OCI-LY1 (cell line): ENCODE measurements around the gene CPPED1.

Source experiments
- H2AFZ ChIP-seq: fragments of 200-600 bp; sonication (generic), shearing (Covaris generic); 2 replicates; pipeline ENCODE4 v1.6.0; 2014; ENCODE audit warnings: antibody characterized with exemption, mild to moderate bottlenecking, low read length
- H3F3A ChIP-seq: fragments of 200-600 bp; sonication (generic), shearing (Covaris generic); 2 replicates; pipeline ENCODE4 v1.6.0; 2014; ENCODE audit warnings: mild to moderate bottlenecking, antibody characterized with exemption, low read length, moderate library complexity; ENCODE audit not compliant: insufficient read depth
- H3K27ac ChIP-seq: fragments of 200-600 bp; sonication (generic); 2 replicates; pipeline ENCODE4 v1.5.1; 2014; ENCODE audit warnings: low read length, mixed run types, mild to moderate bottlenecking, low read depth; ENCODE audit not compliant: poor library complexity, severe bottlenecking
- H3K27me3 ChIP-seq: fragments of 200-600 bp; sonication (generic); 2 replicates; pipeline ENCODE4 v1.6.0; 2014; ENCODE audit warnings: antibody characterized with exemption, mild to moderate bottlenecking, low read length, moderate library complexity; ENCODE audit not compliant: insufficient read depth
- H3K36me3 ChIP-seq: fragments of 200-600 bp; sonication (generic); 2 replicates; pipeline ENCODE4 v1.6.1; 2014; ENCODE audit warnings: mild to moderate bottlenecking, antibody characterized with exemption, low read length, moderate library complexity, mixed read lengths; ENCODE audit not compliant: insufficient read depth
- H3K4me1 ChIP-seq: fragments of 200-600 bp; sonication (generic); 2 replicates; pipeline ENCODE4 v1.5.1; 2014; ENCODE audit warnings: mild to moderate bottlenecking, low read length, moderate library complexity; ENCODE audit not compliant: insufficient read depth, severe bottlenecking
- H3K4me2 ChIP-seq: fragments of 200-600 bp; sonication (generic), shearing (Covaris generic); 2 replicates; pipeline ENCODE4 v1.6.1; 2014; ENCODE audit warnings: low read length
- H3K4me3 ChIP-seq: fragments of 200-600 bp; sonication (generic); 2 replicates; pipeline ENCODE4 v1.5.1; 2014; ENCODE audit warnings: low read length, low read depth, mild to moderate bottlenecking, mixed read lengths; ENCODE audit not compliant: poor library complexity, severe bottlenecking
- H3K79me2 ChIP-seq: fragments of 200-600 bp; shearing (Covaris generic); 2 replicates; pipeline ENCODE4 v1.6.1; 2016; ENCODE audit warnings: mixed run types, low read length, mixed read lengths; ENCODE audit not compliant: insufficient read depth
- H3K9ac ChIP-seq: fragments of 200-600 bp; sonication (generic), shearing (Covaris generic); 2 replicates; pipeline ENCODE4 v1.6.1; 2014; ENCODE audit warnings: mild to moderate bottlenecking, low read length, mixed read lengths
- H3K9me2 ChIP-seq: fragments of 200-600 bp; sonication (generic), shearing (Covaris generic); 2 replicates; pipeline ENCODE4 v1.6.1; 2014; ENCODE audit warnings: low read depth, mild to moderate bottlenecking, low read length, mixed read lengths
- H3K9me3 ChIP-seq: fragments of 200-600 bp; shearing (Covaris generic); 2 replicates; pipeline ENCODE4 v1.6.1; 2014; ENCODE audit warnings: low read length, mixed read lengths
- H4K20me1 ChIP-seq: fragments of 200-600 bp; sonication (generic), shearing (Covaris generic); 2 replicates; pipeline ENCODE4 v1.6.0; 2016; ENCODE audit warnings: mild to moderate bottlenecking, low read length; ENCODE audit not compliant: insufficient read depth
- CTCF ChIP-seq: fragments of 200-600 bp; sonication (generic), shearing (Covaris generic); IDR thresholded peaks from 2 replicates; pipeline ENCODE4 v1.5.1; 2017; ENCODE audit warnings: mild to moderate bottlenecking, antibody characterized with exemption, low read length, moderate library complexity, mixed read lengths
- EZH2 ChIP-seq: fragments of 200-600 bp; sonication (generic), shearing (Covaris generic); IDR thresholded peaks from 2 replicates; pipeline ENCODE4 v1.8.0; 2017; ENCODE audit warnings: borderline replicate concordance, mixed run types, mild to moderate bottlenecking, antibody characterized with exemption, low read length, moderate library complexity, mixed read lengths

CPPED1 gene

GRCh38 chr16:12659871-12660270 is 143.8 kb downstream of the CPPED1 start:
- no peak for TF ChIP-seq CTCF
- no peak for TF ChIP-seq EZH2
- Histone ChIP-seq H3K27me3 (0 out of 2 replicates have a peak, but pooled peaks cover 3% of the 10 kb centered on the region), H3K9ac (no peak overlapping the region), H3K27ac (no peak overlapping the region), H3K79me2 (no peaks in the 10 kb centered on the region), H4K20me1 (no peaks in the 10 kb centered on the region), H2AFZ (no peak overlapping the region), H3K9me2 (no peaks in the 10 kb centered on the region), H3K4me1 (no peaks in the 10 kb centered on the region), H3F3A (no peaks in the 10 kb centered on the region), H3K36me3 (no peaks in the 10 kb centered on the region), H3K4me3 (no peak overlapping the region), H3K4me2 (no peak overlapping the region), H3K9me3 (no peaks in the 10 kb centered on the region)

GRCh38 chr16:12658506-12658905 is 145.2 kb downstream of the CPPED1 start:
- Histone ChIP-seq H3K27ac (no peak overlapping the region), H2AFZ (no peak overlapping the region), H3K4me3 (no peak overlapping the region), H3K36me3 (no peaks in the 10 kb centered on the region), H3F3A (no peaks in the 10 kb centered on the region), H3K4me2 (no peak overlapping the region), H3K4me1 (no peaks in the 10 kb centered on the region), H3K9me2 (no peaks in the 10 kb centered on the region), H4K20me1 (no peaks in the 10 kb centered on the region), H3K9ac (no peak overlapping the region), H3K9me3 (no peaks in the 10 kb centered on the region), H3K27me3 (no peaks in the 10 kb centered on the region; the same call in 1 of the 2 replicates), H3K79me2 (no peaks in the 10 kb centered on the region)
- TF ChIP-seq EZH2 (no peak), CTCF (no peak)

DNA sequence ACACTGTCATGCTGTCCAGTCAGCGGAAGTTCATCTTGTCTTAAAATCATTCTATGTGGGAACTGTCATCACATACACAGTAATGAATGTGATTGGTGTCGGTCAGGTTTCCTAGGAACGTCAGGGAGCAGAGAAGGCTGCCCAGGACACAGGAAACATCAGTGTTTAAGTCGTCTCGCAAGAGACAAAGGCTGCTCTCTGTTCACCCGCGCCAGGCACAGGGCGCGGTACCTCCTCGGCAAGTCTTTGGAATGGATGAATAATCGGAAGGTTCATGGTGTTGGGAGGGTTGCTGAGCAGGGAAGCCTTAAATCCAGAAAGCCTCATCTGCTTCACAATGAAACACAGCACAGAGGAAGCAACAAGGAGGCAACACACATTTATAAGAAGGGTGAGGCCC is 148.2 kb downstream of the CPPED1 start:
- no peak overlapping the region for H2AFZ ChIP-seq
- H3K4me3 ChIP-seq, result no peak overlapping the region
- no peaks in the 10 kb centered on the region for H3K4me1 ChIP-seq
- H3K9ac ChIP-seq, result no peak overlapping the region
- no peaks in the 10 kb centered on the region for H4K20me1 ChIP-seq
- H3K4me2 ChIP-seq, result no peak overlapping the region
- H3K27ac ChIP-seq, result no peak overlapping the region
- no peak for TF ChIP-seq EZH2
- no peak for TF ChIP-seq CTCF
- H3F3A ChIP-seq, result no peaks in the 10 kb centered on the region
- no peaks in the 10 kb centered on the region for H3K36me3 ChIP-seq
- H3K79me2 ChIP-seq, result no peaks in the 10 kb centered on the region
- no peaks in the 10 kb centered on the region for H3K9me3 ChIP-seq
- H3K27me3 ChIP-seq, result no peaks in the 10 kb centered on the region; the same call in 1 of the 2 replicates
- H3K9me2 ChIP-seq, result no peaks in the 10 kb centered on the region
